GM18951 (cell line): Measurements from ENCODE around the gene RLN3.
"Not testable (repeated sequence)": the region's sequence is repeated elsewhere in the genome, so short reads cannot be mapped to it uniquely, and the experiment has no call there.

Experiments used
- POLR2A ChIP-seq: IDR thresholded peaks from 4 replicates; pipeline ENCODE4 v1.6.1; 2011; ENCODE audit warnings: mild to moderate bottlenecking; ENCODE audit not compliant: insufficient read length, insufficient read depth; ENCODE audit errors: extremely low read depth
- in situ Hi-C: fragments of 300-500 bp; cut with MboI; formaldehyde crosslinking; loops from one replicate; pipeline ENCODE4 v1.12.0; 2022; ENCODE audit warnings: low sequenced_read_pairs, mixed read lengths, inconsistent platforms; ENCODE audit not compliant: unreplicated experiment

The RLN3 gene

GRCh38 chr19:14048443-14049153 lies 20.6 kb downstream of the RLN3 start:
- in situ Hi-C loops: no loop called here
- TF ChIP-seq POLR2A: no peak

GRCh38 chr19:14050512-14050911 lies 22.6 kb downstream of the RLN3 start:
- no peak for TF ChIP-seq POLR2A
- in situ Hi-C loops: no loop called here

GRCh38 chr19:14050961-14051360 lies 23.0 kb downstream of the RLN3 start:
- in situ Hi-C loops: not testable (repeated sequence)

- in situ Hi-C loops: no loop called here
- no peak for TF ChIP-seq POLR2A
These were observed 24.0 kb downstream of the RLN3 start for GRCh38 chr19:14051980-14052379.

- in situ Hi-C loops: no loop called here
- no peak for TF ChIP-seq POLR2A
These were observed 24.5 kb downstream of the RLN3 start for GRCh38 chr19:14052470-14052869.

GRCh38 chr19:14053032-14053431 lies 25.1 kb downstream of the RLN3 start:
- TF ChIP-seq POLR2A: no peak
- in situ Hi-C loops: no loop called here

- no peak for TF ChIP-seq POLR2A
- in situ Hi-C loops: no loop called here
These were observed 25.6 kb downstream of the RLN3 start for GRCh38 chr19:14053500-14053899.

- in situ Hi-C loops: no loop called here
- TF ChIP-seq POLR2A: no peak
These were observed 26.2 kb downstream of the RLN3 start for GRCh38 chr19:14054099-14054498.

- TF ChIP-seq POLR2A: no peak
- in situ Hi-C loops: no loop called here
These were observed 26.8 kb downstream of the RLN3 start for GRCh38 chr19:14054721-14055120.

- in situ Hi-C loops: no loop called here
These were observed 27.4 kb downstream of the RLN3 start for GRCh38 chr19:14055396-14055795.

GRCh38 chr19:14056069-14056666 lies 28.2 kb downstream of the RLN3 start:
- in situ Hi-C loops: no loop called here

More at GRCh38 chr19:14055396-14055795, 27.4 kb downstream of the RLN3 start:
- TF ChIP-seq POLR2A: no peak

GRCh38 chr19:14056741-14057356 lies 28.9 kb downstream of the RLN3 start:
- in situ Hi-C loops: no loop called here

More at GRCh38 chr19:14056069-14056666, 28.2 kb downstream of the RLN3 start:
- TF ChIP-seq POLR2A: no peak

GRCh38 chr19:14058182-14059092 lies 30.5 kb downstream of the RLN3 start:
- in situ Hi-C loops: no loop called here
- no peak for TF ChIP-seq POLR2A

More at GRCh38 chr19:14056741-14057356, 28.9 kb downstream of the RLN3 start:
- TF ChIP-seq POLR2A: no peak
